Activated CD4-positive, alpha-beta T cell treated with anti-CD3 and anti-CD28 coated beads, Interleukin-10, Interleukin-2, amounts not matched to agents 100 ng/mL and 50 ng/mL, durations not matched to agents 16 hours and 8 hours (primary cell): ENCODE data around the gene PTGR3.
A peak's percentile ranks its signal among the peaks of the same experiment; 100 is the strongest.

Experiments
- DNase-seq: peaks from one replicate; pipeline ENCODE4 v3.0.0-alpha.2; 2020

The PTGR3 gene

GRCh38 chr18:75214332-75214690, 5.4 kb upstream of the PTGR3 start:
- no peak for DNase-seq

- DNase-seq: peak; percentile 15
These were observed 4.8 kb upstream of the PTGR3 start for GRCh38 chr18:75213611-75214331.

- DNase-seq: no peak
These were observed 3.8 kb upstream of the PTGR3 start for GRCh38 chr18:75212751-75213090.

- DNase-seq: peak; percentile 31
These were observed 3.2 kb upstream of the PTGR3 start for GRCh38 chr18:75211953-75212750.

- DNase-seq: no peak
These were observed 2.6 kb upstream of the PTGR3 start for GRCh38 chr18:75211626-75211952.

- peak; percentile 29 for DNase-seq
These were observed 2.2 kb upstream of the PTGR3 start for GRCh38 chr18:75211002-75211621.

- DNase-seq: peak; percentile 86
These were observed 1.5 kb upstream of the PTGR3 start, which contains the start of gene TSHZ1 for GRCh38 chr18:75210274-75211001. TSS of gene TSHZ1 (plus strand) at chr18:75210797. CDS start at chr18:75211877, 1,080 bp downstream.

GRCh38 chr18:75209951-75210258, 966 bp upstream of the PTGR3 start:
- no peak for DNase-seq

GRCh38 chr18:75208836-75209128, 157 bp downstream of the PTGR3 start:
- no peak for DNase-seq

- peak; percentile 59 for DNase-seq
These were observed 644 bp downstream of the PTGR3 start for GRCh38 chr18:75208155-75208835.

GRCh38 chr18:75207310-75208154, 1.4 kb downstream of the PTGR3 start:
- peak; percentile 83 for DNase-seq

GRCh38 chr18:75206452-75207309, 2.3 kb downstream of the PTGR3 start:
- no peak for DNase-seq

GRCh38 chr18:75205514-75206132, 3.3 kb downstream of the PTGR3 start:
- DNase-seq: no peak

GRCh38 chr18:75204732-75205513, 4.0 kb downstream of the PTGR3 start:
- DNase-seq: no peak

- no peak for DNase-seq
These were observed 4.6 kb downstream of the PTGR3 start for GRCh38 chr18:75204269-75204731.

- no peak for DNase-seq
These were observed 5.3 kb downstream of the PTGR3 start for GRCh38 chr18:75203416-75204268.

GRCh38 chr18:75202696-75203365, 6.1 kb downstream of the PTGR3 start:
- DNase-seq: no peak
